Measurements from ENCODE around the gene CDK14. TPM values are rescaled to one million over a fixed set of nuclear protein-coding genes. Genes with fewer than 3 reads are reported as not detected.
A peak's percentile ranks its signal among the peaks of the same experiment; 100 is the strongest.

CDK14 gene
- total RNA-seq, 4 donors from 2014 or later = 3.3 to 61.6 (median 38.7) TPM

GRCh38 chr7:90595342-90595800, 750 bp upstream of the CDK14 start:
- no peaks in the 10 kb centered on the region for H3K9me3 ChIP-seq
- H3K36me3 ChIP-seq = no peaks in the 10 kb centered on the region
- H3K27me3 ChIP-seq = no peaks in the 10 kb centered on the region
- intact Hi-C loops (cut with DNase I; ENCODE audit: low total_unique reads) = no loop called here
- H3K4me3 ChIP-seq = peak overlapping the region; percentile 61 to 70
- TF ChIP-seq CTCF (IDR thresholded peaks at IDR 0.05) (no peak), POLR2A (IDR thresholded peaks at IDR 0.05) (no peak)
- no peak for DNase-seq
- H3K27ac ChIP-seq = peak overlapping the region; percentile 86 to 92
- H3K4me1 ChIP-seq = no peaks in the 10 kb centered on the region

GRCh38 chr7:90596671-90597562, 796 bp downstream of the CDK14 start:
- peak overlapping the region; percentile 61 to 70 for H3K4me3 ChIP-seq
- H3K36me3 ChIP-seq = no peaks in the 10 kb centered on the region
- TF ChIP-seq POLR2A (IDR thresholded peaks at IDR 0.05) = no peak
- no peak for TF ChIP-seq CTCF (IDR thresholded peaks at IDR 0.05)
- H3K27me3 ChIP-seq = no peaks in the 10 kb centered on the region
- intact Hi-C loops (cut with DNase I; ENCODE audit: low total_unique reads) = no loop called here
- H3K4me1 ChIP-seq = no peaks in the 10 kb centered on the region
- H3K9me3 ChIP-seq = no peaks in the 10 kb centered on the region
- DNase-seq = no peak
- peak overlapping the region; percentile 86 to 92 for H3K27ac ChIP-seq

GRCh38 chr7:90597563-90598253, 1.6 kb downstream of the CDK14 start:
- no peak for DNase-seq
- peak overlapping the region in 1 of 2 donors; percentile 86 for H3K27ac ChIP-seq
- no peak for TF ChIP-seq POLR2A (IDR thresholded peaks at IDR 0.05)
- TF ChIP-seq CTCF (IDR thresholded peaks at IDR 0.05) = no peak
- no peaks in the 10 kb centered on the region for H3K9me3 ChIP-seq
- peak overlapping the region; percentile 61 to 70 for H3K4me3 ChIP-seq
- no peaks in the 10 kb centered on the region for H3K27me3 ChIP-seq
- no peaks in the 10 kb centered on the region for H3K4me1 ChIP-seq
- intact Hi-C loops (cut with DNase I; ENCODE audit: low total_unique reads) = no loop called here
- H3K36me3 ChIP-seq = no peaks in the 10 kb centered on the region

GRCh38 chr7:90599038-90599437, 2.9 kb downstream of the CDK14 start:
- intact Hi-C loops (cut with DNase I; ENCODE audit: low total_unique reads) = no loop called here
- H3K4me3 ChIP-seq = no peak overlapping the region

More at GRCh38 chr7:90599038-90599437, 2.9 kb downstream of the CDK14 start:
- H3K9me3 ChIP-seq = no peaks in the 10 kb centered on the region
- no peak for TF ChIP-seq CTCF (IDR thresholded peaks at IDR 0.05)
- no peak for TF ChIP-seq POLR2A (IDR thresholded peaks at IDR 0.05)
- no peaks in the 10 kb centered on the region for H3K36me3 ChIP-seq
- no peaks in the 10 kb centered on the region for H3K4me1 ChIP-seq
- DNase-seq = no peak
- no peaks in the 10 kb centered on the region for H3K27me3 ChIP-seq
- no peak overlapping the region for H3K27ac ChIP-seq
